Retina (tissue), 1 donor: ENCODE measurements around the gene RPS6KA6.

Source experiments
- DNase-seq: peaks from one replicate; pipeline ENCODE4 v3.0.0-alpha.2; 2016

The RPS6KA6 gene

GRCh38 chrX:84161641-84162040 is 26.4 kb downstream of the RPS6KA6 start:
- DNase-seq = no peak

- no peak for DNase-seq
These were observed 27.3 kb downstream of the RPS6KA6 start for GRCh38 chrX:84160736-84161135.

GRCh38 chrX:84156821-84157220 is 31.2 kb downstream of the RPS6KA6 start:
- no peak for DNase-seq

- DNase-seq = no peak
These were observed 32.1 kb downstream of the RPS6KA6 start for GRCh38 chrX:84155938-84156337.

DNA sequence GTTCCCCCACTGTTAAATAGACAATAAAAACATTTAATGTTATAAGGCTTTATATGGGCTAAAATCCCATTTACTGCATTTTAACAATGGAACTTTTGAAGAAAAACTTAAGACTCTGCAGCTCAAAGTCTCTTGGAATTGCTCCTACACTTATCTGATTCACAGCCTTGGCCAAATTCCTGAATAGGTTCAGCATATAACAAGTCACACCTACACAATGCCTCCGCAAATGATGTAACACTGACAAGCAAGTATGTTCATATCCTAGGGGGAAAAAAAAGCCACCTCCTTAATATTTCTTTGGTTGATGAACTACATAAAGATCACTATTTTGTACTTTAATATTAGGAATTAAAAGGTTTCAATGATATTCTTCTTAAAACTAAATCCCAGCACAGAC is 34.5 kb downstream of the RPS6KA6 start:
- DNase-seq = no peak

GRCh38 chrX:84144991-84145390 is 43.0 kb downstream of the RPS6KA6 start:
- no peak for DNase-seq

GRCh38 chrX:84144281-84144680 is 43.7 kb downstream of the RPS6KA6 start:
- no peak for DNase-seq

DNA sequence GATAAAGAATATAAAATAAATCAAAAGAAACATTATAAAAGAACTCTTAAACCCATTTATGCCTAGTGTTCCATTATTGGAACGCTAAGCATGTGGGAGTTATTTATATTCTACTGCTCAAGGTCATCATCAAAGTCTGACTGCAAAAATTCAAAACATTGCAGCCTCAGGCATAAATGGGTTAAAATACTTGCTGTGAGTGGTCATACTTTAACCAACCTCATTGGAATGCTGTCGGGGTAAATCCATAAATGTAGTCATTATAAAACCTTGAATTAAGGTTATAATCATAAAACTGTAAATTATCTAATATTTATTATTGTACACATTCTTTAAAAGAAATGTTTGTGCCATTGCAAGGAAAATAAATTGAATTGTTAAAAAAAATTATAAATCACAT is 55.0 kb downstream of the RPS6KA6 start:
- DNase-seq = no peak

DNA sequence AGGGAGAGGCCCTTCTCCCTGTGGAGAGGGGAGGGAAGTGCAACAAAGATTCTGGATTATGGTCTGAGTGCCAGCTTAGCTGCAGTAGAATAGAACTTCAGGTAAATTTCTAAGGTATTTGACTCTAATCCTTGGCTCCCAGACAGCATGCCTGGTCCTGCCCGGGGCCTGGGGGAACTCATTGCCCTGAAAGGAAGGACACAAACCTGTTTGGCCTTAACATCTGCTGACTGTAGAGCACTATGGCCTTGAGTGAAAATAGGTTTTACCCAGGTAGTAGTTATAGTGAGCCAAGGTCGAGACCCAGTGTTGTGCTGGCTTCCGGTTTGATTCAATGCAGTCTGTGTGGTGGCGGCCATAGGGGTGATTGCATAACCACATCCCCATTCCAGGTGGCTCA is 64.4 kb downstream of the RPS6KA6 start:
- DNase-seq = no peak

DNA sequence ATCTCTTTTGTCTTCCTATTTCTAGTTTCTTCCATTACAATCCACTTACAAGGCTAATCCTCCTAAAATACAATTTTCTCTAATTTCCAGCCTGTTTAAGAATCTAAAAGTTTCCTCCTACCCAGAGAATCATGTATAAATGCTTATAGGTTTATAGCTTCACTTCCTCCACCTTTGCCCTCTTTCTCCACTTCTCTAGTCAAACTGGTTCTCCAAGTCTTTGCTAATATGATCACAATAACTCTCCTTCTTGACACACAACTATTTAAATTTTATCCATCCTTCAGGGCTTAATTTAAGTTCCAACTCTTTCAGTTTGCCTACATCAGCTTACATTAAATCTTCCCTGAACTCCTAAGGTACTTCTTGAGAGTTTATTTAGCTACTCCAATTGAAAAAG is 69.2 kb downstream of the RPS6KA6 start:
- no peak for DNase-seq

- no peak for DNase-seq
These were observed 69.7 kb downstream of the RPS6KA6 start for GRCh38 chrX:84118315-84118714.

DNA sequence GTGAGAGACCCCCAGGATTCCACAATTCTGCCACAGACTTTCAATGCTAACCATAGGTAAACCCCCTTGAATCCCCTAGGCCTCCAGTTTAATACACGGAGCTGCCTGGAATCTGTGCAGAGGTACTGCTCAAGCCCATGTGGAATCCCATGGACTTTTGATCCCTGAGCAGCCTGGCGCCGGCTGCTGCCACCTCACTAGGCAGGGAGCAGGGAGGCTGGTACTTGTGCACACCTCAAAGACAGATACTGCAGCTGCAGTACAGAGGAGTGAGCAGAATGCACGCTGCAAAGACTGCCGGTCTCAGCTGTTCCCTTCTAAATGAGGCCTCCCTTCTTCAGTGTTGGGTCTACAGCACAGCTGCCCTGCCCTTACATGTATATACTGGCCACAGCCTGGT is 79.4 kb downstream of the RPS6KA6 start:
- no peak for DNase-seq

GRCh38 chrX:84099120-84099519 is 88.9 kb downstream of the RPS6KA6 start:
- no peak for DNase-seq

DNA sequence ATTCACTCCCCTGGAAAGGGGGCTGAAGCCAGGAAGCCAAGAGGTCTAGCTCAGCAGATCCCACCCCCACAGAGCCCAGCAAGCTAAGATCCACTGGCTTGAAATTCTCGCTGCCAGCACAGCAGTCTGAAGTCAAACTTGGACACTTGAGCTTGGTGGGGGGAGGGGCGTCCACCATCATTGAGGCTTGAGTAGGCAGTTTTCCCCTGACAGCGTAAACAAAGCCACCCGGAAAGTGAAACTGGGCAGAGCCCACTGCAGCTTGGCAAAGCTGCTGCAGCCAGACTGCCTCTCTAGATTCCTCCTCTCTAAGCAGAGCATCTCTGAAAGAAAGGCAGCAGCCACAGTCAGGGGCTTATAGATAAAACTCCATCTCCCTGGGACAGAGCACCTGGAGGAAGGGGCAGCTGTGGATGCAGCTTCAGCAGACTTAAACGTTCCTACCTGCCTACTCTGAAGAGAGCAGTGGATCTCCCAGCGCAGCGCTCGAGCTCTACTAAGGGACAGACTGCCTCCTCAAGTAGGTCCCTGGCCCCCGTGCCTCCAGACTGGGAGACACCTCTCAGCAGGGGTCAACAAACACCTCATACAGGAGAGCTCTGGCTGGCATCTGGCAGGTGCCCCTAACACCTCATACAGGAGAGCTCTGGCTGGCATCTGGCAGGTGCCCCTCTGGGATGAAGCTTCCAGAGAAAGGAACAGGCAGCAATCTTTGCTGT is 108.4 kb downstream of the RPS6KA6 start:
- peak; percentile 2 for DNase-seq

DNA sequence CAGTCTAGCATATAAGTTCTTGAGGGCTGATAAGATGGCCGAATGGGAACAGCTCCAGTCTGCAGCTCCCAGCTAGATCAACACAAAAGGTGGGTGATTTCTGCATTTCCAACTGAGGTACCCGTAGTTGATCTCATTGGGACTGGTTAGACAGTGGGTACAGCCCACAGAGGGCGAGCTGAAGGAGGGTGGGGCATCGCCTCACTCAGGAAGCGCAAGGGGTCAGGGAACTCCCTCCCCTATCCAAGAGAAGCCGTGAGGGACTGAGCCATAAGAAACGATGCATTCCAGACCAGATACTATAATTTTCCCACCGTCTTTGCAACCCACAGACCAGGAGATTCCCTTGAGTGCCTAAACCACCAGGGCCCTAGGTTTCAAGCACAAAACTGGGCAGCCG is 109.0 kb downstream of the RPS6KA6 start:
- no peak for DNase-seq

- DNase-seq = no peak
These were observed 123.2 kb downstream of the RPS6KA6 start for GRCh38 chrX:84064814-84065213.

- DNase-seq = no peak
These were observed 123.8 kb downstream of the RPS6KA6 start for GRCh38 chrX:84064164-84064563.

- DNase-seq = peak; percentile 1
These were observed 140.7 kb downstream of the RPS6KA6 start for GRCh38 chrX:84047339-84047738.

DNA sequence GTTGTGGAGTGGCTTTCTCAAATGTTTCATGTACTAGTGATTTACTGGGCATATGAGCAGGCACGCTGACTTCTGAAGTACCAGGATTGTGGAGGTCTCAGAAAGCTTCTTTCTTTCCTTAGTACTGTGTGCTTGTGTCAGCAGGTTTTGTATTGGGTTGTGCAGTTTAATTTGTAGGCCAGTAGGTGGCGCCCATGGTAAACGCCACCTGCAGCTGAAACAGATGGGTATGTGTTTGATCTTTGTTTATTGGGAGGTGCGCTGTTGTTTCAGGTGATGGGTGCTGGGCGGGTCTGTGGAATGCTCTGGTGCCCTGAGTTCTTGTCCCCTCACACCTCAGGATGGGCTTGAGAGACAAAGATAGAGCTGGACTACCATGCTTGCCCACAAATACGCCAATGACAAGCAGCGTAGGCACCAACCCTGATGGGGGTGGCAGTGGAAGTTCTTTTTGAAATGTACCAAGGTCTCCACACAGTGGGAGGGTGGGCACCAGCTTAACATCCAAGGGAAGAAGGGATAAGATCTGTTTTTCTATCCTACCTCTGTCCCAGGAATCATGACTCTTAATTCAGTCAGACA is 141.5 kb downstream of the RPS6KA6 start:
- DNase-seq = peak; percentile 25

DNA sequence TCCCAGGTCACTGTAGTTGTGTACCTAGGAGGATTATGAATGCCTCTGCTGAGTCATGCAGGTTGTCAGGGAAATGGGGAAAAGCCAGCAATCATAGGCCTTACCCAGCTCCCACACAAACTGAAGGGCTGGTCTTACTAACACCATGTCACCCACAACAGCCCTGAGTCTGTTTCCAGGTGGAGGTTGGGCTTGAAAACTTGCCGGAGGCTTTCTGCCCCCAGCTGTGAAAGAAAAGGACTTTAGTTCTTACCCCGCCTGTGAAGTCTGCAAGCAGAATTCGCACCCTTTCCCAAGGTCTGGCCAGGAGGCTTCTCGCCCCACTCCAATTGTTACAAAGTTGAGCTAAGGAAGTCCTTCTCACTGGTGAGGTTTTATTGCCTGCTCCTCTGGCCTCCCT is 143.9 kb downstream of the RPS6KA6 start:
- DNase-seq = no peak
